ENCODE data around the gene S100PBP.
"Not testable (repeated sequence)": the region's sequence is repeated elsewhere in the genome, so short reads cannot be mapped to it uniquely, and the experiment has no call there.

Gene S100PBP

DNA sequence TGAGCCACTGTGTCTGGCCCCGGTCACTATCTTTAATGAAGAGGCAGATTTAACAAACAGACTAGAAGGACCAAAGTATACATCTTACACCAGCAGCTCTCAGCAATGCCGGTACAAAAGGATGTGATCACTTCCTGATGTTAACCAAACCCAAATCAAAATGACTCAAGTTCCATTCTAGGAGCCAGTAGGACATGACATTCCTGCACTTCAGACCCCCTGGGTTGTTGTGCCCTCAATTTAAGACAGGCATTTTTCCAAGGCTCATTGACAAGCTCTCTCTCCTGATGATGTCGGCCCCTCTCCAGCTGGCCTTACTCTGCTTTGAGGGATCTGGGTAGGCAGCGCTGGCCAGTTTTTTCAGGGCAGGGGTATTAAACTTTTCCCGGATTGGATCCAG is 35.4 kb upstream of the S100PBP start:
- no peak for DNase-seq
- in situ Hi-C loops (cut with MboI; ENCODE audit: low pct_unique_long_range_greater_than_20kb, low sequenced_read_pairs): no loop called here

DNA sequence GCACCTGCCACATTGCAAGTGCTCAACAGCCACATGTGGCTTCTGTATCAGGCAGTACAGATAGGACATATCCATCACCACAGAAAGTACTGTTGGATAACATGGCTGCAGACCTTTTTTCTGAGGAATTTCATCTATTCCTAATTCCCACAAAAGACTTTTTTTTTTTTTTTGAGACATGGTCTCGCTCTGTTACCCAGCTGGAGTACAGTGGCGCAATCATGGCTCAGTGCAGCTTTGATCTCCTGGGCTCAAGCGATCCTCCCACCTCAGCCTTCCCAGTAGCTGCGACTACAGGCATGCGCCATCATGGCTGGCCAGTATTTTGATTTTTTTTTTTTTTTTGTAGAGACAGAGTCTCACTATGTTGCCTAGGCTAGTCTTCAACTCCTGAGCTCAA is 33.6 kb upstream of the S100PBP start:
- DNase-seq: no peak
- in situ Hi-C loops (cut with MboI; ENCODE audit: low pct_unique_long_range_greater_than_20kb, low sequenced_read_pairs): no loop called here

DNA sequence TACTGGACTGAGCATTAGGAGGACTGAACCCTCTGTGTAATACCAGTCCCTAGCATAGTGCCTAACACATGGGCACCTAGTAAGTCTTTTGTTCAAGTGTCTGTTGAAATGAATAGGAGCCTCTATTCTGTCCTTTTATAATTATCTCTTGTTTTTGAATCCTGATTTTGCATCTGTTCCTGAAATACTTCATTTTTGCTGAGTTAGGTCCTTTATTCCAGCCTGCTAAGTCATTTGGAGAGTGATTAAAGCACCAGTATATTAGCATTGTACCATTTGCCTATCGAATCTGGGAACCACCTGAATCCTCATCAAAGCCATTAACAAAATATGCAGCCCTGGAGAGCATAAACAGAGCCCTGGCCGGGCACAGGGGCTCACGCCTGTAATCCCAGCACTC is 32.6 kb upstream of the S100PBP start:
- in situ Hi-C loops (cut with MboI; ENCODE audit: low pct_unique_long_range_greater_than_20kb, low sequenced_read_pairs): no loop called here
- DNase-seq: no peak

DNA sequence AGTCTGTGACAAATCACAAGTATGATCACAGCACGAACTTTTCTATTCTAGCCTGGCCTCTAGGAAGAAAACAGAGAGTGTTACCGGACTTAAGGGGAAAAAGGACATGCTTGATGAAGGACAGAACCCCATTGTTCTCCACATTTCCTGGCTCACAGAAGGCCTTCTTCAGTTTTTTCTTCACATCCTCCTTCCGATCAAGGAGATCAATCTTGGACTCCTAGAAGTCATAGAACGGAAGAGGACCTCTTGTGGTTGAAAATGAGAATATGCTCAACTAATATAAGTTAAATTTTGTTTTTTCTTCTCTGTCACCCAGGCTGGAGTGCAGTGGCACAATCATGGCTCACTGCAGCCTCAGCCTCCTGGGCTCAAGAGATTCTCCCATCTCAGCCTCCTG is 30.6 kb upstream of the S100PBP start:
- peak; percentile 34 for DNase-seq
- in situ Hi-C loops (cut with MboI; ENCODE audit: low pct_unique_long_range_greater_than_20kb, low sequenced_read_pairs): no loop called here

DNA sequence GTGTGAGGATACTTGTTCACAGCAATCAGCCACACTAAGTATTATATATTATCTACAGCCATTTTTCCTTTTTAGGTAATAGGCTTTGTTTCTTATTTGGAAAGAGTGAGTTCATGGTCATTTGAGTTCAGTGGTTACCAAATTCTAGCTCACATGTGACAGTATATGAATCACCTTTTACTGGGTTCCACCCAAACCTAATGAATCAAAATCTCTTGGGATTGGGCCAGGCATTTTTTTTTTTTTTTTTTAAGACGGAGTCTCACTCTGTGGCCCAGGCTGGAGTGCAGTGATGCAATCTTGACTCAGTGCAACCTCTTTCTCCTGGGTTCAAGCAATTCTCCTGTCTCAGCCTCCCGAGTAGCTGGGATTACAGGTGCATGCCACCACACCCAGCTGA is 28.1 kb upstream of the S100PBP start:
- in situ Hi-C loops (cut with MboI; ENCODE audit: low pct_unique_long_range_greater_than_20kb, low sequenced_read_pairs); DNase-seq: not testable (repeated sequence)

DNA sequence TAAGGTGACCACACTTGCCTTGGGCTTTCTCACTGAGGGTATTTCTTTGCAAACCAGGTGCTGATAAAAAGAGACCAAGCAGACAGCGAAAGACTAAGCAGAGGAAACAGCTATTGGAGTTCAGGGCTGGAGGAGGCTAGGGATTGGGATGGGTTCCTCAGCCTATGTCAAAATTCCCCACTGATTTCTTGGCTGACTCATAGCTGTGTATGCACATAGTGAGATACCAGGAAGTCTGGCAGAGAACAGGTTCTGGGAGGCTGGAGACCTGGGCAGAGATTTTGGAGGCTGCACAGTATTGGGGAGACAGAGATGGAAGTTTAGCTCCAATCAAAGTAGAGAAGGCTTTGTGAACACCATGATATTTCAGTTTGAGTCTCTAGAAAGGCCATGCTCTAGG is 25.6 kb upstream of the S100PBP start:
- in situ Hi-C loops (cut with MboI; ENCODE audit: low pct_unique_long_range_greater_than_20kb, low sequenced_read_pairs): no loop called here
- no peak for DNase-seq

DNA sequence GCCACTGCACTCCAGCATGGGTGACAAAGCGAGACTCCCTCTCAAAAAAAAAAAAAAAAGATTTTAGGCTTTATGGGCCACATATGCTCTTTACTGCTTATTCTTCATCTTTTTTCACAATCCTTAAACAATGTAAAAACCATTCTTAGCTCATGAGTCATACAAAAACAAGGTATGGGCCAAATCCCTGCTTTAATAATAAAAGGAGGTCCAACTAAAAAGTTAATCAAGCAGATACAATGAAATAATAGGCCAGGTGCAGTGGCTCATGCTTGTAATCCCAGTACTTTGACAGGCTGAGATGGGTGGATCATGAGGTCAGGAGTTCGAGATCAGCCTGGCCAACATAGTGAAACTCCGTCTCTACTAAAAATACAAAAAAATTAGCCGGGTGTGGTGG is 21.7 kb upstream of the S100PBP start:
- DNase-seq; in situ Hi-C loops (cut with MboI; ENCODE audit: low pct_unique_long_range_greater_than_20kb, low sequenced_read_pairs): not testable (repeated sequence)

DNA sequence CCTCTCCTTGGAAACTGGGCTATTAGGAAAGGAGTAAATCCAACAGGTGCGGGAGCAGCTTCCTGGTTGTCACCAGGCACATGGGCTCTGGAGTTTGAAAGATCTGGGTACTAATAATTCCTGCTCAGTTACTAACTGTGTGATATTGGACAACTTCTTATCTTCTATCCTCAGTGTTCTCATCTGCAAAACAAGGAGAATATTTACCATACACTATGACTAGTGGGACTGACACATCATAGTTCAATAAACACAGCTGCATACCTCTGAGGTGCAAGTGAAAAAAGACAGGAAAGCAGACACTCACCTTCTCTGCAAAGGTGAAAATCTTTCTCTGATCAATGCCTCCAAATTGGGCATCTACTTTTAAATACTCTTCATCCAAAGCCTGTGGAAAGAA is 20.0 kb upstream of the S100PBP start:
- DNase-seq: no peak
- in situ Hi-C loops (cut with MboI; ENCODE audit: low pct_unique_long_range_greater_than_20kb, low sequenced_read_pairs): no loop called here

DNA sequence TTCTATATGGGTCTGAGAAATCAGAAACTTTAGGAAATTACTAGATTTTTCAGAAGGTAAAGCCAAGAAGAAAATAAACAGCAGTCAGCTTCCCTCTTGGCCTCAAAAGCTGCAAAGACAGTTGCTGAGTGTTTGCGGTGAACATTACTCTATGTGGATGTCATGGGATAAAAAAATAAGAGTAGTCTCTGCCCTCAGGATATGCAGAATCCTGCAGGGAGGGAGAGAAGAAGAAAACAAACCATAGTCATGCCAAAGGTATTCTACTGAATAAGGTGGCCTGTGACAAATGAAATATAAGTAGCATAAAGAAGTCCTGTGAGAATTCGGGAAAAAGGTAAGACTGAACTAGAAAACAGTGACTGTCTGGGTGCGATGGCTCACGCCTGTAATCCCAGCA is 19.3 kb upstream of the S100PBP start:
- in situ Hi-C loops (cut with MboI; ENCODE audit: low pct_unique_long_range_greater_than_20kb, low sequenced_read_pairs): no loop called here
- DNase-seq: no peak

DNA sequence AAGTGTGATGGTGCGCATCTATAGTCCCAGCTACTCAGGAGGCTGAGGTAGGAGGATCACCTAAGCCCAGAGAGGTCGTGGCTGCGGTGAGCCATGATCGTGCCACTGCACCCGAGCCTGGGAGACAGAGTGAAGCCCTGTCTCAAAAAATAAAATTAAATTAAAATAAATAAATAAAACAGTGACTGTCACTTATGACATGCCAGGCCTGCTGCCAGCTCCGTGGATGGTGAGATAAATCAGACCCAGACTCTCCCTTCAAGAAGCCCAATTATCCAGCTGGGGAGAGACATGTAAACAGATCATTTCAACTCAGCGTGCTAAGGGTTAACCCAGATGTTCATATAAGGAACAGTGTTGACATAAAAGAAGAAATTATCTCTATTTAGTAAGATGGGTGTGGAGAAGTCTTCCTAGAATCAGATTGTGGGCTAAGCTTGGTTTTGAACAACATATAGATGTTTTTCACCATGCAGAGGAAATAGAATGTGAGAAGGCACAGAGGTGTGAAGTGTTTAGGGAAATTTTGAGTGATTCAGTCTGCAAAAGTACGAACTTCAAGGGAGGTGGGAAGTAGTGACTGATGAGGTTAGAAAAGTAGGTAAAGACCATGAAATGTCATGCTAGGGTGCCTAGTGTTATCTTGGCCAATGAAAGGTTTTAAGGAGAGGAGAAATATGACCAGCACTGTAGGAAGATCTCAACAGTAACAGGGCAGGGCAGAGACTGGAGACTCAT is 18.6 kb upstream of the S100PBP start:
- DNase-seq: no peak
- in situ Hi-C loops (cut with MboI; ENCODE audit: low pct_unique_long_range_greater_than_20kb, low sequenced_read_pairs): no loop called here

DNA sequence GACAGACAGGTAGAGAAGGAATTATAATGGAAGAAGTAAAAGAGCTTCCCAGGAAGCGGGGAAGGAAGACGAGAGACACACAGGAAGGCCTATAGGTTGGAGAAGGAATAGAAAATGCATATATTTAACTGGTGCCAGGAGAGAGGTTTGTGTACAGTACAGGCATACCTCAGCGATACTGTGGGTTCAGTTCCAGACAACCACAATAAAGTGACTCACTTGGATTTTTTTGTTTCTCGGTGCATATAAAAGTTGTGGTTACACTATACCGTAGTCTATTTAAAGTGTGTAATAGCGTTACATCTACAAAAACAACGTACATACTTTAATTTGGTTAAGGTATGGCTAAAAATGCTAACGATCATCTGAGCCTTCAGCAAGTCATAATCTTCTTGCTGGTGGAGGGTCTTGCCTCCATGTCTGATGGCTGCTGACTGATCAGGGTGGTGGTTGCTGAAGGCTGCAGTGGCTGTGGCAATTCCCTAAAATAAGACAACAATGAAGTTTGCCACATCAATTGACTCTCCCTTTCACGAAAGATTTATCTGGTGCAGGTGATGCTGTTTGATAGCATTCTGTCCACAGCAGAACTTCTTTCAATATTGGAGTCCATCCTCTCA is 16.2 kb upstream of the S100PBP start:
- no peak for DNase-seq
- in situ Hi-C loops (cut with MboI; ENCODE audit: low pct_unique_long_range_greater_than_20kb, low sequenced_read_pairs): no loop called here

DNA sequence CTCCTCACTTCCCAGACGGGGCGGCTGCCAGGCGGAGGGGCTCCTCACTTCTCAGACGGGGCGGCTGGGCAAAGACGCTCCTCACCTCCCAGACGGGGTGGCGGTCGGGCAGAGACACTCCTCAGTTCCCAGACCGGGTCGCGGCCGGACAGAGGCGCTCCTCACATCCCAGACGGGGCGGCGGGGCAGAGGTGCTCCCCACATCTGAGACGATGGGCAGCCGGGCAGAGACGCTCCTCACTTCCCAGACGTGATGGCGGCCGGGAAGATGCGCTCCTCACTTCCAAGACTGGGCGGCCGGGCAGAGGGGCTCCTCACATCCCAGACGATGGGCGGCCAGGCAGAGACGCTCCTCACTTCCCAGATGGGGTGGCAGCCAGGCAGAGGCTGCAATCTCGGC is 13.0 kb upstream of the S100PBP start:
- in situ Hi-C loops (cut with MboI; ENCODE audit: low pct_unique_long_range_greater_than_20kb, low sequenced_read_pairs); DNase-seq: not testable (repeated sequence)

DNA sequence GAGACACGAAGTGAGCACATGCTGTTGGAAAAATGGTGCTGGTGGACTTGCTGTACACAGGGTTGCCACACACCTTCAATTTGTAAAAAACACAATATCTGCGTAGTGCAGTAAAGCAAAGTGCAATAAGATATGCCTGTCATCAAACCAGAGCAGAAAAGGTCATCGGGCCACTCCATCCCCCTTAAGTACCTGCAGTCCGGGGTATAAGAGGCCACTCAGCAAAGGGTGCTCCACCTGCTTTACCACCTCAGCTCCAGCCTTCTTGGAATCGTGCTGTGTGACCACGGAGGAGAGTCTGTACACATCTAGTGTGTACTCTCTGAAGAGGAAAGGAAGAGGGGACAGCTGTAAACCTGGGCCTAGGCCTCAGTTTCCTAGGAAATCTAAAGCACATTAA is 11.2 kb upstream of the S100PBP start:
- DNase-seq: no peak

DNA sequence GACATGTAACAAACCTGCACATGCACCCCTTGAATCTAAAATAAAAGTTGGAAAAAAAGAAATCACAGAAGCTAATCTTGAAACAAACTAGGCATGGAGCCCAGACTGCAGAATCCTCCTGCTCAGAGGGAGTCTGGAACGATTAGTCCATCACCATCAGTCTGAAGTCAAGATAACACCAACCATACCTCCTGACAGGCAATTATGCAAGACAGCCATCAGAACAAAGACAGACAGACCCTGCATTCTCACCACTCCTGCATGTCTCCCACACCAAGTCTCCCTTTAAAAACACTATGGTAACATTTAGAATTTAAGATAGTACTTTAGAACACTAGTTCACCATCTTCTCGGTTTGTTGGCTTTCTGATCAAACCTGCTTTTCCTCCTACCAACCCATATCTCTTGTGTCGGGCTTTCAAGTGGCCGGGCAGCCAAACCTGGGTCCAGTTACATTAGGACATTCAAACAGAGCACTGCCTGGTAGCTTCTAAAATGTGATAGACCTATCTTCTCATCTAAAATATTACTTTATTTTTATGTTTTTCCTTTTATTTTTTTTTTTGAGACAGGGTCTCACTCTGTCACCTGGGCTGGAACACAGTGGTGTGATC is 10.4 kb upstream of the S100PBP start:
- in situ Hi-C loops (cut with MboI; ENCODE audit: low pct_unique_long_range_greater_than_20kb, low sequenced_read_pairs): no loop called here
- DNase-seq: no peak

More for the DNA sequence above, 11.2 kb upstream of the S100PBP start:
- in situ Hi-C loops (cut with MboI; ENCODE audit: low pct_unique_long_range_greater_than_20kb, low sequenced_read_pairs): no loop called here

DNA sequence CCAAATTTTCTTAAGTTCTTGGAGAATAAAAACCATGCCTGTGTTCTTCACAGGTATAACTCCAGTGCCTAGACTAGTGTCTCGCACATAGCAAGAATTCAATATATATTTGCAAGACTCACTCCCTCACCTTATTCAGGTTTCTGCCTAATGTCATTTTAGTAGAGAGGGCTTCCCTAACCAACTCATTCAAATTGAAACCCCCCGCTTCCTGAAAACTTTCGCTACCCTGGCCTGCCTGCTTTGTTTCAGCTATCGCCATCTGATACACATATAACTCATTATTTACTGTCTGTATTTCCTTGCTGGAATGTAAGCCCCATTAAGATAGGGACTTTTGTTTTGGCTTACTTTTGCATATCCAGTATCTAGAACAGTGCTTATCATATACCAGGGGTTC is 8.9 kb upstream of the S100PBP start:
- in situ Hi-C loops (cut with MboI; ENCODE audit: low pct_unique_long_range_greater_than_20kb, low sequenced_read_pairs): no loop called here
- no peak for DNase-seq

DNA sequence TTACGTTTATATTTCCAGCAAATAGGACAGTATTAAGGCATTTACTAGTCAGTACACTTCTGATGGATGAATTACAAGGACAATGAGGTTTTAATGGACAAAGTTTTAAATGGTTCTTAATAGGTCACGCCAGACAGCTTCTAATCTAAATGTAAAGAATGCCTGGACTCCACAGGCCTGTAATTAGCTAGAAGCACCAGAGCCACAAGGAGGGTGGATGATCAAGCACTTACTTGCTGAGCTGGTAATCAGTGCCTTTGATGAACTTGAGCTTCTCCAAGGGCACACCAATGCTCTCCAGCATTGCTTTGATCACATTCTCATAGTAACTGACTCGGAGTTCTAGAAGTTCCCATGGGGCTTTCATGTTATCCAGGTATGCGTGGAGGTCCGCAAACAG is 7.1 kb upstream of the S100PBP start:
- DNase-seq: no peak
- in situ Hi-C loops (cut with MboI; ENCODE audit: low pct_unique_long_range_greater_than_20kb, low sequenced_read_pairs): no loop called here

DNA sequence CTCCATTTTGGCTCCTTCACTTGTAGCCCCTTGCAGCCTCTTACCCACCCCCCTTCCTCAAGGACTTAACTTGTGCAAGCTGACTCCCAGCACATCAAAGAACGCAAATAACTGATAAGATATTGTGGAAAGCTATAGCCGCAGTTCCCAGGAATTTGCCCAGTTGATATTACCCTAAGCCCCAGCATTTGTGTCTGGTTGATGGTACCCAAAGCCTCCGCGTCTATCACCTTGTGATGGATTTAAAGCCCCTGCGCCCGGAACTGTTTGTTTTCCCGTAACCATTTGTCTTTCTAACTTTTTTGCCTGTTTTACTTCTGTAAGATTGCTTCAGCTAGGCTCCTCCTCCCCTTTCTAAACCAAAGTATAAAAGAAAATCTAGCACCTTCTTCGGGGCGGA is 6.2 kb upstream of the S100PBP start:
- in situ Hi-C loops (cut with MboI; ENCODE audit: low pct_unique_long_range_greater_than_20kb, low sequenced_read_pairs): no loop called here
- no peak for DNase-seq

DNA sequence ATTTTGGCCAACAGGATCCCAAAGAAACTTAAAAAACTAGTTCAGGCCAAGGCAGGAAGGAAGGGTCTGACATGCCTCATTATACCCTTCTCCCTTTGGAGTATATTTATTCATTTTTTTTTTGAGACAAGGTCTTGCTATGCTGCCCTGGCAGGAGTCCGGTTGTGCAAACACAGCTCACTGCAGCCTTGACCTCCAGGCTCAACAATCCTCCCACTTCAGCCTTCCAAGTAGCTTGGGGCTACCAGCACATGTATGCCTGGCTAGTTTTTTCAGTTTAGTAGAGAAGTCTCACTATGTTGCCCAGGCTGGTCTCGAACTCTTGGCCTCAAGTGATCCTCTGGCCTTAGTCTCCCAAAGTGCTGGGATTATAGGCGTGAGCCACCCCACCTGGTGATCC is 5.5 kb upstream of the S100PBP start:
- no peak for DNase-seq
- in situ Hi-C loops (cut with MboI; ENCODE audit: low pct_unique_long_range_greater_than_20kb, low sequenced_read_pairs): no loop called here

DNA sequence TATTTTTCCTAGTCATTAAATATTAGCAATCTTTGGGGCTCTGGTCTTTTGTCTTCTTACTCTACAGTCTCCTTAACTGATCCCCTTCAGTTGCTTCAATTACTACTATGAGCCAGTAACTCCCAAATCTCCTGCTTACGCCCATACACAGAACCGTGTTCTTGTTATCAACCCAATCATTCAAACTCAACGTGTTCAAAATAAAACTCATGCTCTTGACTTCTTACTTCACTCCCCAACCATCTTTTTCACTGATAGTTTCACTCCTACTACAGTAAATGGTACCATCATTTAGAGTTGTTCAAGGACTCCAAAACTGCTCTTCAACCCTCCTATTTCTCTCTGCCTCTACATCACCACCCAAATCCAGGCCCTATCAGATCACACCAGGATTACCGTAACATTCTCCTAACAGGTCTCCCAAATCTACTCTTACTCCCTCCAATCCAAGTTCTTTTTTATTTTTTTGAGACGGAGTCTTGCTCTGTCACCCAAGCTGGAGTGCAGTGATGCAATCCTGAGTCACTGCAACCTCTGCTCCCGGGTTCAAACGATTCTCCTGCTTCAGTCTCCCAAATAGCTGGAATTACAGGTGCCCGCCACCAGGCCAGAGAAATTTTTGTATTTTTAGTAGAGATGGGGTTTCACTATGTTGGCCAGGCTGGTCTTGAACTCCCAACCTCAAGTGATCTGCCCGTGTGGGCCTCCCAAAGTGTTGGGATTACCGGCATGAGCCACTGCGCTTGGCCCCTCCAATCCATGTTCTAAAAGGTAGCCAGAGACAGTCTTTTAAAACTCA is 3.3 kb upstream of the S100PBP start:
- in situ Hi-C loops (cut with MboI; ENCODE audit: low pct_unique_long_range_greater_than_20kb, low sequenced_read_pairs): no loop called here
- no peak for DNase-seq

DNA sequence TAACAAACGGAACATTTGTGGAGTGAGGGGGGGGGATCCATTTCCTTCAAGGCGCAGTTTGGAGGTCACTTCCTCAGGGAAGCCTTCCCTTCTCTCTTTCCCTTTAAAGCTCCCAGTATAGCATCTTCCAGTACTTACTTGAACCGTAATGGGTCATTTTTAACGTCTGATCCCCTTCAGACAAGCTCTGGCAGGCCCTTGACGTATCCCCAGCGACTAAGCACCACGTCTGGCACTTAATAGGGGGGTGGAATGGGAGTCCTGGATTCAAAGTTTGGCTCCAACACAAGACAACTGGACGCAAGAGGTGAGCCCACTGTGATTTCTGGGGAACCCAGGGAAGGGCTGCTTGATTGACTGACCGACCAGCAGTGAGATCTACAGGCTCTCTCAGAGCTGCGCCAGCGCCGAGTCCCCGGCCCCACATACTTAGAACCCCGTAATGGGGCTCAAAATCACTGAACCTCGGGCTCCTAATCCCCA is 736 bp upstream of the S100PBP start:
- DNase-seq: peak; percentile 72

More for the DNA sequence above, 736 bp upstream of the S100PBP start:
- in situ Hi-C loops (cut with MboI; ENCODE audit: low pct_unique_long_range_greater_than_20kb, low sequenced_read_pairs): no loop called here
